PC-9 (cell line): ENCODE data around the gene RAB18.

Experiments used
- EZH2 ChIP-seq: fragments of 200-600 bp; sonication (generic); IDR thresholded peaks from 2 replicates; pipeline ENCODE4 v1.8.0; 2017; ENCODE audit warnings: antibody characterized with exemption, low read depth
- TF ChIP-seq, protein P1 (sequence below): fragments of 200-600 bp; sonication (generic); conservative IDR thresholded peaks from 2 replicates; pipeline ENCODE4 v1.6.1; 2017; ENCODE audit warnings: mixed run types, antibody characterized with exemption, mild to moderate bottlenecking, moderate library complexity

GRCh38 chr10:27490807-27491206, 13.3 kb upstream of the RAB18 start:
- TF ChIP-seq, protein P1, sequence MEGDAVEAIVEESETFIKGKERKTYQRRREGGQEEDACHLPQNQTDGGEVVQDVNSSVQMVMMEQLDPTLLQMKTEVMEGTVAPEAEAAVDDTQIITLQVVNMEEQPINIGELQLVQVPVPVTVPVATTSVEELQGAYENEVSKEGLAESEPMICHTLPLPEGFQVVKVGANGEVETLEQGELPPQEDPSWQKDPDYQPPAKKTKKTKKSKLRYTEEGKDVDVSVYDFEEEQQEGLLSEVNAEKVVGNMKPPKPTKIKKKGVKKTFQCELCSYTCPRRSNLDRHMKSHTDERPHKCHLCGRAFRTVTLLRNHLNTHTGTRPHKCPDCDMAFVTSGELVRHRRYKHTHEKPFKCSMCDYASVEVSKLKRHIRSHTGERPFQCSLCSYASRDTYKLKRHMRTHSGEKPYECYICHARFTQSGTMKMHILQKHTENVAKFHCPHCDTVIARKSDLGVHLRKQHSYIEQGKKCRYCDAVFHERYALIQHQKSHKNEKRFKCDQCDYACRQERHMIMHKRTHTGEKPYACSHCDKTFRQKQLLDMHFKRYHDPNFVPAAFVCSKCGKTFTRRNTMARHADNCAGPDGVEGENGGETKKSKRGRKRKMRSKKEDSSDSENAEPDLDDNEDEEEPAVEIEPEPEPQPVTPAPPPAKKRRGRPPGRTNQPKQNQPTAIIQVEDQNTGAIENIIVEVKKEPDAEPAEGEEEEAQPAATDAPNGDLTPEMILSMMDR: no peak
- TF ChIP-seq EZH2: no peak
